IMR-90 (cell line): Measurements from ENCODE around the gene HOXC5.

Experiments
- BHLHE40 ChIP-seq: fragments of 150-350 bp; IDR thresholded peaks from 2 replicates; pipeline ENCODE4 v1.6.1; 2016; ENCODE audit warnings: mild to moderate bottlenecking, low read depth, low read length
- CEBPB ChIP-seq: IDR thresholded peaks from 2 replicates; pipeline ENCODE4 v1.6.1; 2012; ENCODE audit warnings: low read depth, low read length, improper control_type of control experiment
- MAFK ChIP-seq: IDR thresholded peaks from 2 replicates; pipeline ENCODE4 v1.6.1; 2012; ENCODE audit warnings: low read depth, low read length, improper control_type of control experiment
- MXI1 ChIP-seq: IDR thresholded peaks from 2 replicates; pipeline ENCODE4 v1.6.1; 2012; ENCODE audit warnings: low read depth, mild to moderate bottlenecking, low read length, moderate library complexity, borderline replicate concordance
- POLR2A ChIP-seq: IDR thresholded peaks from 2 replicates; pipeline ENCODE4 v1.6.1; 2012; ENCODE audit warnings: mild to moderate bottlenecking, low read depth, low read length
- TF ChIP-seq, protein P1 (sequence below): conservative IDR thresholded peaks from 2 replicates; pipeline ENCODE4 v1.5.1; 2012; ENCODE audit warnings: mild to moderate bottlenecking, low read depth, low read length, improper control_type of control experiment
- TF ChIP-seq, protein P2 (sequence below): fragments of 150-350 bp; IDR thresholded peaks from 2 replicates; pipeline ENCODE4 v1.6.1; 2017; ENCODE audit warnings: mild to moderate bottlenecking, antibody characterized with exemption, low read length, low read depth

GRCh38 chr12:54039417-54040147 is 6.7 kb downstream of the HOXC5 start:
- TF ChIP-seq, protein P1, sequence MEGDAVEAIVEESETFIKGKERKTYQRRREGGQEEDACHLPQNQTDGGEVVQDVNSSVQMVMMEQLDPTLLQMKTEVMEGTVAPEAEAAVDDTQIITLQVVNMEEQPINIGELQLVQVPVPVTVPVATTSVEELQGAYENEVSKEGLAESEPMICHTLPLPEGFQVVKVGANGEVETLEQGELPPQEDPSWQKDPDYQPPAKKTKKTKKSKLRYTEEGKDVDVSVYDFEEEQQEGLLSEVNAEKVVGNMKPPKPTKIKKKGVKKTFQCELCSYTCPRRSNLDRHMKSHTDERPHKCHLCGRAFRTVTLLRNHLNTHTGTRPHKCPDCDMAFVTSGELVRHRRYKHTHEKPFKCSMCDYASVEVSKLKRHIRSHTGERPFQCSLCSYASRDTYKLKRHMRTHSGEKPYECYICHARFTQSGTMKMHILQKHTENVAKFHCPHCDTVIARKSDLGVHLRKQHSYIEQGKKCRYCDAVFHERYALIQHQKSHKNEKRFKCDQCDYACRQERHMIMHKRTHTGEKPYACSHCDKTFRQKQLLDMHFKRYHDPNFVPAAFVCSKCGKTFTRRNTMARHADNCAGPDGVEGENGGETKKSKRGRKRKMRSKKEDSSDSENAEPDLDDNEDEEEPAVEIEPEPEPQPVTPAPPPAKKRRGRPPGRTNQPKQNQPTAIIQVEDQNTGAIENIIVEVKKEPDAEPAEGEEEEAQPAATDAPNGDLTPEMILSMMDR = no peak
- TF ChIP-seq, protein P2, sequence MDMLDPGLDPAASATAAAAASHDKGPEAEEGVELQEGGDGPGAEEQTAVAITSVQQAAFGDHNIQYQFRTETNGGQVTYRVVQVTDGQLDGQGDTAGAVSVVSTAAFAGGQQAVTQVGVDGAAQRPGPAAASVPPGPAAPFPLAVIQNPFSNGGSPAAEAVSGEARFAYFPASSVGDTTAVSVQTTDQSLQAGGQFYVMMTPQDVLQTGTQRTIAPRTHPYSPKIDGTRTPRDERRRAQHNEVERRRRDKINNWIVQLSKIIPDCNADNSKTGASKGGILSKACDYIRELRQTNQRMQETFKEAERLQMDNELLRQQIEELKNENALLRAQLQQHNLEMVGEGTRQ = no peak
- no peak for TF ChIP-seq POLR2A
- TF ChIP-seq MXI1 = no peak
- TF ChIP-seq BHLHE40 = no peak
- no peak for TF ChIP-seq MAFK
- no peak for TF ChIP-seq CEBPB
